Subcutaneous adipose tissue (tissue), 4 donors: ENCODE data around the gene MAMDC4. TPM values are rescaled to one million over a fixed set of nuclear protein-coding genes. Genes with fewer than 3 reads are reported as not detected.

Source experiments
- CTCF ChIP-seq: fragments of 450-650 bp; IDR thresholded peaks from one replicate; pipeline ENCODE4 v1.5.1; 2016; ENCODE audit warnings: low read depth, mild to moderate bottlenecking, control low read depth, antibody characterized with exemption, moderate library complexity
- total RNA-seq, 4 donors: library from RNA; depleted of rRNA; stranded (reverse); fragments of >200 nt; gene quantifications; one replicate each; pipeline ENCODE4 v1.1.0, GENCODE V29; 2016

The MAMDC4 gene
- total RNA-seq, 4 donors from 2014 or later = 0.68 to 1.5 (median 1.1) TPM; not detected in 1

GRCh38 chr9:136821826-136822544 lies 30.2 kb upstream of the MAMDC4 start:
- TF ChIP-seq CTCF = no peak

- TF ChIP-seq CTCF = no peak
Measured at GRCh38 chr9:136823136-136824046, 28.8 kb upstream of the MAMDC4 start.

GRCh38 chr9:136824496-136825225 lies 27.5 kb upstream of the MAMDC4 start:
- TF ChIP-seq CTCF = no peak

GRCh38 chr9:136825295-136826187 lies 26.6 kb upstream of the MAMDC4 start:
- no peak for TF ChIP-seq CTCF

- TF ChIP-seq CTCF = no peak
Measured at GRCh38 chr9:136826188-136826541, 26.0 kb upstream of the MAMDC4 start.

GRCh38 chr9:136826703-136827582 lies 25.2 kb upstream of the MAMDC4 start:
- TF ChIP-seq CTCF = no peak
